ENCODE results near the gene PRKN.

Gene PRKN

DNA sequence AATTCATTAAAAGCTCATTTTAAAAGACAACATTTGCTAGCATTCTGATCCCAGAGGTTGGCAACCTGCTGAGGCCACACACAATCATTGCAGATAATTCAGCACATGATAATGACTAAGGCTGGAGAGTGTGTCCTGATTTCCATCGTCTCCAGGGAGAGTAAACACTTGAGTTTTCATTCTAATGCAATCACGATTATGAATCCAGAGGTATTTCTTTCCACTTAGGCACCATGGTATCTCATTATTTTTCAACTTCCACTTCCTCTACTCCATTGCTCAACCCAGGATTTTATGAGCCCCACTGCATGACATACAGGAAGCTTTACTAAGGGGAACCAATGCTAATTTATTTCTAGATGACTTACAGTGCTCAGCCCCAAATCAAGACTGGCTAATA is 1179.9 kb downstream of the PRKN start:
- Histone ChIP-seq H3K4me2 (ENCODE audit: low read length, poor library complexity, severe bottlenecking) (no peak overlapping the region), H3K14ac (ENCODE audit: low read length in 2 of 2) (no peak overlapping the region), H2AK5ac (ENCODE audit: low read length, severe bottlenecking) (no peak overlapping the region), H3K4me1 (ENCODE audit: control insufficient read depth, insufficient read depth, low read depth, low read length) (no peaks in the 10 kb centered on the region), H4K91ac (ENCODE audit: low read length) (no peak overlapping the region), H3K18ac (ENCODE audit: low read depth in 1 of 2, low read length in 2 of 2) (no peak overlapping the region), H3K27ac (ENCODE audit: low read length, poor library complexity, severe bottlenecking) (no peak overlapping the region), H3K4ac (ENCODE audit: low read depth in 1 of 2, low read length in 2 of 2) (no peak overlapping the region), H3K9me3 (ENCODE audit: control insufficient read depth, low read length) (peaks cover 3% of the 10 kb centered on the region), H3K4me3 (ENCODE audit: insufficient read depth in 1 of 2, low read depth in 1 of 2, low read length in 2 of 2) (no peak overlapping the region), H4K8ac (ENCODE audit: low read length) (no peak overlapping the region), H2BK12ac (ENCODE audit: low read length in 2 of 2) (no peak overlapping the region), H2BK120ac (ENCODE audit: low read depth, low read length) (no peak overlapping the region), H3K27me3 (ENCODE audit: control insufficient read depth in 1 of 2, insufficient read depth in 1 of 2, low read length in 2 of 2) (no peaks in the 10 kb centered on the region), H2BK5ac (ENCODE audit: low read depth, low read length, poor library complexity, severe bottlenecking) (no peak overlapping the region), H2AFZ (ENCODE audit: low read depth, low read length) (no peak overlapping the region), H3K79me1 (replicated peaks; ENCODE audit: low read length, poor library complexity, severe bottlenecking) (no peaks in the 10 kb centered on the region), H3K9ac (ENCODE audit: low read length) (peak overlapping the region; percentile 47), H3K36me3 (ENCODE audit: control insufficient read depth in 1 of 2, insufficient read depth in 2 of 2, low read depth in 1 of 2, low read length in 2 of 2) (no peaks in the 10 kb centered on the region), H3K23ac (ENCODE audit: low read length in 2 of 2) (no peak overlapping the region), H2BK15ac (ENCODE audit: low read depth, poor library complexity, severe bottlenecking) (no peak overlapping the region)
- WGBS: 35% methylated on average over 2 of the region's 2 CpGs
- no peak for DNase-seq

DNA sequence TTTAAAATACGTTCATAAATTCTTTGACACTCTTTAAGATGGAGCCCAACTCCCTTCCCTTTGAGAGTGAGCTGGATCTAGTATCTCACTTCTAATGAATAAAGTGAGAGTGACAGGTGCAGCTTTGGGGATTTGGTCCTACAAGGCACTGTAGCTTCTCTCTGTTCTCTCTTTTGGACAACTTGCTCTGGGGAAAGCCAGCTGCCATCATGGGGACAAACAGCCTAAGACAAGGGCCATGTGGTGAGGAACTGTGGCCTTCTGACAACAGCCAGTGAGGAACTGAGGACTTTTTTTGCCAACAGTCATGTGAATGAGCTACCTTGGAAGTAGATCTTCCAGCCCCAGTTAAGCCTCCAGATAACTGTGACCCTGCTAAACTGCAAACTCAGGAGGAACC is 1180.9 kb downstream of the PRKN start:
- no peaks in the 10 kb centered on the region for H3K27me3 ChIP-seq (ENCODE audit: control insufficient read depth in 1 of 2, insufficient read depth in 1 of 2, low read length in 2 of 2)
- H3K4me3 ChIP-seq (ENCODE audit: insufficient read depth in 1 of 2, low read depth in 1 of 2, low read length in 2 of 2): no peak overlapping the region
- no peak overlapping the region for H2BK12ac ChIP-seq (ENCODE audit: low read length in 2 of 2)
- no peak overlapping the region for H2BK5ac ChIP-seq (ENCODE audit: low read depth, low read length, poor library complexity, severe bottlenecking)
- no peak overlapping the region for H3K23ac ChIP-seq (ENCODE audit: low read length in 2 of 2)
- no peak overlapping the region for H3K14ac ChIP-seq (ENCODE audit: low read length in 2 of 2)
- no peaks in the 10 kb centered on the region for H3K4me1 ChIP-seq (ENCODE audit: control insufficient read depth, insufficient read depth, low read depth, low read length)
- no peak overlapping the region for H3K4me2 ChIP-seq (ENCODE audit: low read length, poor library complexity, severe bottlenecking)
- no peak overlapping the region for H3K18ac ChIP-seq (ENCODE audit: low read depth in 1 of 2, low read length in 2 of 2)
- no peaks in the 10 kb centered on the region for H3K79me1 ChIP-seq (replicated peaks; ENCODE audit: low read length, poor library complexity, severe bottlenecking)
- H3K9ac ChIP-seq (ENCODE audit: low read length): no peak overlapping the region
- no peak for DNase-seq
- H2BK120ac ChIP-seq (ENCODE audit: low read depth, low read length): no peak overlapping the region
- H2AFZ ChIP-seq (ENCODE audit: low read depth, low read length): no peak overlapping the region
- H2AK5ac ChIP-seq (ENCODE audit: low read length, severe bottlenecking): no peak overlapping the region
- no CpG with 5 or more reads among the region's 1 CpG for WGBS
- no peak overlapping the region for H4K91ac ChIP-seq (ENCODE audit: low read length)
- peaks cover 3% of the 10 kb centered on the region for H3K9me3 ChIP-seq (ENCODE audit: control insufficient read depth, low read length)
- H3K36me3 ChIP-seq (ENCODE audit: control insufficient read depth in 1 of 2, insufficient read depth in 2 of 2, low read depth in 1 of 2, low read length in 2 of 2): no peaks in the 10 kb centered on the region
- H4K8ac ChIP-seq (ENCODE audit: low read length): no peak overlapping the region
- no peak overlapping the region for H2BK15ac ChIP-seq (ENCODE audit: low read depth, poor library complexity, severe bottlenecking)
- no peak overlapping the region for H3K27ac ChIP-seq (ENCODE audit: low read length, poor library complexity, severe bottlenecking)
- no peak overlapping the region for H3K4ac ChIP-seq (ENCODE audit: low read depth in 1 of 2, low read length in 2 of 2)

DNA sequence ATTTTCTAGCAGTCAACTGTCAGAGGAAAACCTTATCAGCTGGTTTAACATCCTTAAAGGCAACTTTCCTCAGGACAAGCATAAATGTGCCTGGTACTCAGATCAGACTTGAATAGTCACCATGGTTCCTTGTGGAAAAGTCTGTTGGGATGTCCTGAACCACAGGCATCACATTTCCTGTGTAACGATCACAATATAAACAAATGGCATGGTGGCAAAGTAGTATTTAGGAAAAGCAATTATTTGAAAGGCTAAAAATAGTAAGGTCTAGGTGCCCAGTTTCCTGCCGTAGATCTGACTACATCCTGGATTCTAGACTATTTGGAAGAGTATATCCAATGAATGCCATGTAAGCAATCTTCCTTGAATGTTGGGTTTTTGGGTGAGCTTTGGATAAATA is 1181.8 kb downstream of the PRKN start:
- no peak overlapping the region for H3K4me2 ChIP-seq (ENCODE audit: low read length, poor library complexity, severe bottlenecking)
- 36% methylated on average over 2 of the region's 2 CpGs for WGBS
- H2AK5ac ChIP-seq (ENCODE audit: low read length, severe bottlenecking): no peak overlapping the region
- no peak overlapping the region for H3K9ac ChIP-seq (ENCODE audit: low read length)
- H2BK15ac ChIP-seq (ENCODE audit: low read depth, poor library complexity, severe bottlenecking): no peak overlapping the region
- no peak overlapping the region for H3K4me3 ChIP-seq (ENCODE audit: insufficient read depth in 1 of 2, low read depth in 1 of 2, low read length in 2 of 2)
- H4K91ac ChIP-seq (ENCODE audit: low read length): no peak overlapping the region
- no peak overlapping the region for H2BK12ac ChIP-seq (ENCODE audit: low read length in 2 of 2)
- H3K36me3 ChIP-seq (ENCODE audit: control insufficient read depth in 1 of 2, insufficient read depth in 2 of 2, low read depth in 1 of 2, low read length in 2 of 2): no peaks in the 10 kb centered on the region
- no peak overlapping the region for H2BK5ac ChIP-seq (ENCODE audit: low read depth, low read length, poor library complexity, severe bottlenecking)
- no peak overlapping the region for H3K4ac ChIP-seq (ENCODE audit: low read depth in 1 of 2, low read length in 2 of 2)
- DNase-seq: no peak
- H3K23ac ChIP-seq (ENCODE audit: low read length in 2 of 2): no peak overlapping the region
- H3K27me3 ChIP-seq (ENCODE audit: control insufficient read depth in 1 of 2, insufficient read depth in 1 of 2, low read length in 2 of 2): no peaks in the 10 kb centered on the region
- no peak overlapping the region for H3K18ac ChIP-seq (ENCODE audit: low read depth in 1 of 2, low read length in 2 of 2)
- no peaks in the 10 kb centered on the region for H3K4me1 ChIP-seq (ENCODE audit: control insufficient read depth, insufficient read depth, low read depth, low read length)
- H3K9me3 ChIP-seq (ENCODE audit: control insufficient read depth, low read length): peaks cover 1% of the 10 kb centered on the region
- no peak overlapping the region for H2AFZ ChIP-seq (ENCODE audit: low read depth, low read length)
- no peak overlapping the region for H3K14ac ChIP-seq (ENCODE audit: low read length in 2 of 2)
- H2BK120ac ChIP-seq (ENCODE audit: low read depth, low read length): no peak overlapping the region
- H4K8ac ChIP-seq (ENCODE audit: low read length): no peak overlapping the region
- H3K27ac ChIP-seq (ENCODE audit: low read length, poor library complexity, severe bottlenecking): no peak overlapping the region
- H3K79me1 ChIP-seq (replicated peaks; ENCODE audit: low read length, poor library complexity, severe bottlenecking): no peaks in the 10 kb centered on the region

DNA sequence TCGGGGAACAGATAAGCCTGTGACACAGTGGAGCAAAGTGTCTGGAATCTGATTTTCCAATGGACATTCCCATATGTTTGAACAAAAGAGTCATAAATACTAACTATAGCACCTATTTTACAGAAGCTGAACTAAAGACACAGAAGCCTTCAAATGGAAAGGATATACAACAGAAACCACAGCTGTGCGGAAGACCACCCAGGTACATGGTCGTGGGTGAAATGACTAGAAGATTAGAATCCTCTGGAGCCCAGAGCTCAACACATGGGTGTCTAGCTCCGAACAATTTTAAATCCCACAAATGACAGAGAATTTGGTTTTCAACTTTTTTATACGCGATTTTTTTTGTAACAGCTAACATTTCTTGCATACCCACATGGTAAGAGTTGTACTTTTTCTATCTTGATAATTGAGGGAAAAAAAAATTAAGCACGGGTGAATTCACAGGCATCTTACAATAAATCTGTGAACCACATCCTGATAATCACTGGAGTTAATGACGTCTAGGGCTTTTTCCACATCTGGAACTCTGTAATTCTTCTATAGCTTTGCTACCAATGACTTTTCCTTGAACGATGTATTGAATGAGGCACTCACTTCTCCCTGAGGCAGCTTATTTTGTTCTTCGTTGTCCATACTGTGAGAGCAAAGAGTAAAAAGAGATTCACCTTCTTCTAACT is 1182.6 kb downstream of the PRKN start:
- no peak overlapping the region for H2BK5ac ChIP-seq (ENCODE audit: low read depth, low read length, poor library complexity, severe bottlenecking)
- H3K9me3 ChIP-seq (ENCODE audit: control insufficient read depth, low read length): no peaks in the 10 kb centered on the region
- H3K4ac ChIP-seq (ENCODE audit: low read depth in 1 of 2, low read length in 2 of 2): no peak overlapping the region
- H3K36me3 ChIP-seq (ENCODE audit: control insufficient read depth in 1 of 2, insufficient read depth in 2 of 2, low read depth in 1 of 2, low read length in 2 of 2): no peaks in the 10 kb centered on the region
- H3K4me3 ChIP-seq (ENCODE audit: insufficient read depth in 1 of 2, low read depth in 1 of 2, low read length in 2 of 2): no peak overlapping the region
- no peak for DNase-seq
- no peak overlapping the region for H3K14ac ChIP-seq (ENCODE audit: low read length in 2 of 2)
- H2BK12ac ChIP-seq (ENCODE audit: low read length in 2 of 2): no peak overlapping the region
- no peaks in the 10 kb centered on the region for H3K4me1 ChIP-seq (ENCODE audit: control insufficient read depth, insufficient read depth, low read depth, low read length)
- H3K9ac ChIP-seq (ENCODE audit: low read length): no peak overlapping the region
- H3K4me2 ChIP-seq (ENCODE audit: low read length, poor library complexity, severe bottlenecking): no peak overlapping the region
- no peak overlapping the region for H3K18ac ChIP-seq (ENCODE audit: low read depth in 1 of 2, low read length in 2 of 2)
- no peak overlapping the region for H3K27ac ChIP-seq (ENCODE audit: low read length, poor library complexity, severe bottlenecking)
- H2BK120ac ChIP-seq (ENCODE audit: low read depth, low read length): no peak overlapping the region
- 69% methylated on average over 7 of the region's 10 CpGs for WGBS
- H2BK15ac ChIP-seq (ENCODE audit: low read depth, poor library complexity, severe bottlenecking): no peak overlapping the region
- no peak overlapping the region for H2AK5ac ChIP-seq (ENCODE audit: low read length, severe bottlenecking)
- H2AFZ ChIP-seq (ENCODE audit: low read depth, low read length): no peak overlapping the region
- no peak overlapping the region for H4K8ac ChIP-seq (ENCODE audit: low read length)
- no peaks in the 10 kb centered on the region for H3K27me3 ChIP-seq (ENCODE audit: control insufficient read depth in 1 of 2, insufficient read depth in 1 of 2, low read length in 2 of 2)
- no peak overlapping the region for H4K91ac ChIP-seq (ENCODE audit: low read length)
- H3K23ac ChIP-seq (ENCODE audit: low read length in 2 of 2): no peak overlapping the region
- H3K79me1 ChIP-seq (replicated peaks; ENCODE audit: low read length, poor library complexity, severe bottlenecking): no peaks in the 10 kb centered on the region
